HUES48 (cell line): ENCODE results near the gene PTGER2.

Experiments
- H3K27ac ChIP-seq: one replicate; pipeline ENCODE4 v1.7.0; 2013; ENCODE audit warnings: low read depth, low read length, inconsistent platforms
- H3K27me3 ChIP-seq: 2 replicates; pipeline ENCODE4 v1.6.1; 2013; ENCODE audit warnings: mild to moderate bottlenecking, low read length; ENCODE audit not compliant: control insufficient read depth, insufficient read depth
- H3K36me3 ChIP-seq: 2 replicates; pipeline ENCODE4 v1.6.1; 2013; ENCODE audit warnings: low read length; ENCODE audit not compliant: control insufficient read depth, insufficient read depth
- H3K4me1 ChIP-seq: 2 replicates; pipeline ENCODE4 v1.6.1; 2013; ENCODE audit warnings: mild to moderate bottlenecking, low read length; ENCODE audit not compliant: control insufficient read depth, insufficient read depth
- H3K4me3 ChIP-seq: 2 replicates; pipeline ENCODE4 v1.5.1; 2013; ENCODE audit warnings: mild to moderate bottlenecking, low read depth, low read length
- H3K9ac ChIP-seq: 2 replicates; pipeline ENCODE4 v1.6.1; 2013; ENCODE audit warnings: mild to moderate bottlenecking, low read depth, low read length, moderate library complexity
- H3K9me3 ChIP-seq: 2 replicates; pipeline ENCODE4 v1.6.1; 2013; ENCODE audit warnings: low read length; ENCODE audit not compliant: control insufficient read depth, insufficient read depth

PTGER2 gene

DNA sequence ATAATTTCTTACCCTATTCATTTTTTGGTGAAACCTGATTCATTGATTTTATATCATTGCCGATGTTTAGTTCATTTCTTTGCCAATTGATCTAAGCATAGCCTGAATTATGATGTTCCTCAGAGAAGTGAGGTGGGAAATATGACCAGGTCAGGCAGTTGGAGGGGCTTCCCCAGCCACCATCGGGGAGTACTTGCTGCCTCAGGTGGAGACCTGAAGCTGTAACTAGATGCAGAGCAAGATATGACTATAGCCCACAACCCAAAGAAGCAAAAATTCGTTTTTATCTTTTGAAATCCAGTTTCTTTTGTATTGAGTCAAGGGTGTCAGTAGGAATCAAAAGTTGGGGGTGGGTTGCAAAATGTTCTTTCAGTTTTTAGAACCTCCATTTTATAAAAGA lies 38.7 kb upstream of the PTGER2 start:
- no peak overlapping the region for H3K9ac ChIP-seq

DNA sequence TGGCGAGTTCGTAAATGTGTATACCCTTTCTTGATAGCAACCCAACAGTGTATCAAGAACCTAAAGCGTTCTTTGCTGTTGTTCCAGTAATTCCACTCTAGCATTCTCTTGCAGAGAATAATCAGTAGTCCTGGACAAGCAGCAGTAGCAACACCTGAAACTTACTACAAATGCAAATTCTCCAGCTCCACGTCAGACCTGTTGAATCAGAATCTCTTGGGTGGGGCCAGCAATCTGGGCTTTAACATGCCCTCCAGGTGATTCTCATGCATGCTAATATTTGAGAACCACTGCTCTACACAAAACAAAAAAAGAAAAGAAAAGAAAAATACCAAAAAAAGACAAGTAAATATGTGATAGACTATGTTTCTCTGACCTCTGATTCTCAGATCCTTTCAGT lies 36.6 kb upstream of the PTGER2 start:
- Histone ChIP-seq H3K27me3 (no peaks in the 10 kb centered on the region), H3K9ac (no peak overlapping the region), H3K27ac (no peak overlapping the region), H3K36me3 (no peaks in the 10 kb centered on the region), H3K4me1 (peaks cover 9% of the 10 kb centered on the region; the same call in 1 of the 2 replicates), H3K9me3 (no peaks in the 10 kb centered on the region), H3K4me3 (no peak overlapping the region)

More for the DNA sequence above, 38.7 kb upstream of the PTGER2 start:
- peaks cover 9% of the 10 kb centered on the region; the same call in 1 of the 2 replicates for H3K4me1 ChIP-seq
- peaks cover 7% of the 10 kb centered on the region; the same call in 1 of the 2 replicates for H3K27me3 ChIP-seq
- no peaks in the 10 kb centered on the region for H3K36me3 ChIP-seq
- H3K27ac ChIP-seq = no peak overlapping the region
- H3K4me3 ChIP-seq = no peak overlapping the region
- H3K9me3 ChIP-seq = no peaks in the 10 kb centered on the region

- Histone ChIP-seq H3K4me1 (peaks cover 9% of the 10 kb centered on the region; the same call in 1 of the 2 replicates), H3K27me3 (no peaks in the 10 kb centered on the region), H3K9me3 (no peaks in the 10 kb centered on the region), H3K4me3 (no peak overlapping the region), H3K9ac (no peak overlapping the region), H3K36me3 (no peaks in the 10 kb centered on the region), H3K27ac (no peak overlapping the region)
Measured at GRCh38 chr14:52279408-52279807, 34.7 kb upstream of the PTGER2 start.

GRCh38 chr14:52283099-52283498 lies 31.0 kb upstream of the PTGER2 start:
- Histone ChIP-seq H3K36me3 (no peaks in the 10 kb centered on the region), H3K27me3 (no peaks in the 10 kb centered on the region), H3K9ac (no peak overlapping the region), H3K27ac (no peak overlapping the region), H3K9me3 (no peaks in the 10 kb centered on the region), H3K4me3 (no peak overlapping the region), H3K4me1 (peaks cover 23% of the 10 kb centered on the region)

- Histone ChIP-seq H3K9ac (no peak overlapping the region), H3K4me3 (no peak overlapping the region), H3K27me3 (no peaks in the 10 kb centered on the region), H3K9me3 (no peaks in the 10 kb centered on the region), H3K36me3 (no peaks in the 10 kb centered on the region), H3K27ac (no peak overlapping the region), H3K4me1 (peaks cover 19% of the 10 kb centered on the region)
Measured at GRCh38 chr14:52286661-52287649, 27.2 kb upstream of the PTGER2 start.

GRCh38 chr14:52296378-52296777 lies 17.7 kb upstream of the PTGER2 start:
- Histone ChIP-seq H3K4me1 (no peaks in the 10 kb centered on the region), H3K36me3 (no peaks in the 10 kb centered on the region), H3K9ac (no peak overlapping the region), H3K4me3 (no peak overlapping the region), H3K27me3 (no peaks in the 10 kb centered on the region), H3K27ac (no peak overlapping the region), H3K9me3 (no peaks in the 10 kb centered on the region)

GRCh38 chr14:52298795-52299194 lies 15.3 kb upstream of the PTGER2 start:
- H3K9ac ChIP-seq = no peak overlapping the region
- H3K9me3 ChIP-seq = no peaks in the 10 kb centered on the region
- H3K27ac ChIP-seq = no peak overlapping the region
- H3K27me3 ChIP-seq = no peaks in the 10 kb centered on the region
- 0 out of 2 replicates have a peak, but pooled peaks cover under 1% of the 10 kb centered on the region for H3K4me1 ChIP-seq
- H3K4me3 ChIP-seq = no peak overlapping the region
- H3K36me3 ChIP-seq = no peaks in the 10 kb centered on the region

- Histone ChIP-seq H3K4me3 (no peak overlapping the region), H3K27me3 (no peaks in the 10 kb centered on the region), H3K4me1 (peaks cover 10% of the 10 kb centered on the region; the same call in 1 of the 2 replicates), H3K9ac (no peak overlapping the region), H3K36me3 (no peaks in the 10 kb centered on the region), H3K27ac (no peak overlapping the region), H3K9me3 (no peaks in the 10 kb centered on the region)
Measured at GRCh38 chr14:52299692-52300278, 14.3 kb upstream of the PTGER2 start.

GRCh38 chr14:52303236-52303635 lies 10.9 kb upstream of the PTGER2 start:
- Histone ChIP-seq H3K4me3 (no peak overlapping the region), H3K27me3 (no peaks in the 10 kb centered on the region), H3K36me3 (no peaks in the 10 kb centered on the region), H3K4me1 (peaks cover 13% of the 10 kb centered on the region; the same call in 1 of the 2 replicates), H3K9me3 (no peaks in the 10 kb centered on the region), H3K9ac (no peak overlapping the region), H3K27ac (no peak overlapping the region)

DNA sequence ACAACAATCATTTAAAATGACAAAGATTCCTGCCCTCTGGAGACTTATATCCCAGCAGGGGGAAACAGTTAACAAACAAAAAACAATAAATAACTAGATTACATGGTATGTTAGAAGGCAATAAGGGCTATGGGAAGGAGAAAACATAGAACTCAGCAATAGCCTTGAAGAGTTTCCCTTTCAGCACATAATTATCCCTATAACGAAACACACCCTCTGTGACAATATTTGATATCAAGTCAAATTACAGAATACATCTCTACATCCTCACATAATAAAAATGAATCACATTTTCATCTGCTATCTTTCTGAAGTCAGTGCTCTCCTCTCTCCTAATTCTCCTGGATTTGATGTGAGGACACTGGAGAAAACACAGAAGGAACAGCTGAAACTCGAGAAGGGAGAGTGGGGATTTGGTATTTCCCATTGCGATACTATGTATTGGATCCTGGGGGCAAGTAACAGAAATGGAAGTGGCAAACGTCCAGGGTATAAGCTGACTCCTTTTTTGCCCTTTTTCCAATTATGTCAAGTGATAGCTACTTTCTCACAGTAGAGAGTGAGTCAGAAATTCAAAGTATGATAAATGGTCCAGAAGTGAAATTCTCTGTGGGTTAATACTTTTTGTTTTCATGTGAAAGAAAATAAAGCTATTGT lies 9.7 kb upstream of the PTGER2 start:
- Histone ChIP-seq H3K27me3 (no peaks in the 10 kb centered on the region), H3K9me3 (no peaks in the 10 kb centered on the region), H3K27ac (no peak overlapping the region), H3K9ac (no peak overlapping the region), H3K4me1 (peaks cover 13% of the 10 kb centered on the region; the same call in 1 of the 2 replicates), H3K36me3 (no peaks in the 10 kb centered on the region), H3K4me3 (no peak overlapping the region)
